T47D (cell line): ENCODE data around the gene USP36.
"Not testable (repeated sequence)": the region's sequence is repeated elsewhere in the genome, so short reads cannot be mapped to it uniquely, and the experiment has no call there.

Experiments used
- DNase-seq, 2 experiments: peaks; one replicate each; pipeline versions ENCODE4 v3.0.0 to v3.0.0-alpha.2; 2011 to 2012; ENCODE audit warnings: low read depth in 1 of 2, low spot score in 1 of 2
- JUND ChIP-seq: IDR thresholded peaks from 2 replicates; pipeline ENCODE4 v1.6.1; 2012; ENCODE audit warnings: low read depth
- in situ Hi-C: cut with HindIII; loops from 2 replicates; pipeline ENCODE4 v1.10.0; 2016; ENCODE audit warnings: low sequenced_read_pairs, low pct_unique_long_range_greater_than_20kb

USP36 gene

GRCh38 chr17:78753316-78754250, 87.0 kb downstream of the USP36 start:
- no peak for TF ChIP-seq JUND
- DNase-seq: no peak
- in situ Hi-C loops: no loop called here

- no peak for TF ChIP-seq JUND
- no peak for DNase-seq
- in situ Hi-C loops: no loop called here
These were observed 89.0 kb downstream of the USP36 start for GRCh38 chr17:78751447-78752161.

GRCh38 chr17:78751000-78751399, 89.6 kb downstream of the USP36 start:
- in situ Hi-C loops, DNase-seq: not testable (repeated sequence)

- TF ChIP-seq JUND: no peak
- in situ Hi-C loops: no loop called here
- no peak for DNase-seq
These were observed 91.8 kb downstream of the USP36 start for GRCh38 chr17:78748730-78749317.

GRCh38 chr17:78748048-78748729, 92.4 kb downstream of the USP36 start:
- no peak for DNase-seq
- TF ChIP-seq JUND: no peak
- in situ Hi-C loops: no loop called here

GRCh38 chr17:78747488-78747887, 93.1 kb downstream of the USP36 start:
- no peak for TF ChIP-seq JUND
- DNase-seq: no peak
- in situ Hi-C loops: no loop called here

GRCh38 chr17:78746949-78747269, 93.7 kb downstream of the USP36 start:
- DNase-seq: no peak
- TF ChIP-seq JUND: no peak
- in situ Hi-C loops: no loop called here

- in situ Hi-C loops: no loop called here
- no peak for TF ChIP-seq JUND
- no peak for DNase-seq
These were observed 94.2 kb downstream of the USP36 start for GRCh38 chr17:78746263-78746948.
